ENCODE measurements around the gene ZCCHC12.

GRCh38 chrX:118862979-118863378, 39.4 kb downstream of the ZCCHC12 start:
- TF ChIP-seq CTCF (IDR thresholded peaks at IDR 0.05): no peak
- TF ChIP-seq POLR2A (IDR thresholded peaks at IDR 0.05): no peak
- TF ChIP-seq EP300 (IDR thresholded peaks at IDR 0.05): no peak
- TF ChIP-seq POLR2AphosphoS5 (IDR thresholded peaks at IDR 0.05): no peak
